ENCODE measurements around the gene PM20D1. TPM values are rescaled to one million over a fixed set of nuclear protein-coding genes. Genes with fewer than 3 reads are reported as not detected.

PM20D1 gene
- total RNA-seq, 6 donors from 2014 or later = 0.34 to 0.47 TPM; not detected in 4

DNA sequence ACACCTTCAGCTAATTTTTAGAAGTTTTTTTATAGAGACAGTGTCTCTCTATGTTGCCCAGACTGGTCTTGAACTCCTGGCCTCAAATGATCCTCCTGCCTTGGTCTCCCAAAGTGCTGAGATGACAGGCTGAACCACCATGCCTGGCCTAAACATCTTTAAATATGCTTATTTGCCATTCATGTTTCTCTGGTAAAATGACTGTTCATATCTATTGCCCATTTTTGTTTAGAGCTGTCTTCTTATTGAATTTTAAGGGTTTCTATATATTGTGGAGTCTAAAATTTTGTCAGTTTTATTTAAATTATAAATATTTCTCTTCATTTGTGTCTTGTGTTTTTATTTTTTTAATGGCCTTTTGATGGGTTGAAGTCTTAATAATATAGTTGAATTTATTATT is 3.0 kb upstream of the PM20D1 start:
- no peak for TF ChIP-seq EP300 (IDR thresholded peaks at IDR 0.05)
- TF ChIP-seq, protein P1, sequence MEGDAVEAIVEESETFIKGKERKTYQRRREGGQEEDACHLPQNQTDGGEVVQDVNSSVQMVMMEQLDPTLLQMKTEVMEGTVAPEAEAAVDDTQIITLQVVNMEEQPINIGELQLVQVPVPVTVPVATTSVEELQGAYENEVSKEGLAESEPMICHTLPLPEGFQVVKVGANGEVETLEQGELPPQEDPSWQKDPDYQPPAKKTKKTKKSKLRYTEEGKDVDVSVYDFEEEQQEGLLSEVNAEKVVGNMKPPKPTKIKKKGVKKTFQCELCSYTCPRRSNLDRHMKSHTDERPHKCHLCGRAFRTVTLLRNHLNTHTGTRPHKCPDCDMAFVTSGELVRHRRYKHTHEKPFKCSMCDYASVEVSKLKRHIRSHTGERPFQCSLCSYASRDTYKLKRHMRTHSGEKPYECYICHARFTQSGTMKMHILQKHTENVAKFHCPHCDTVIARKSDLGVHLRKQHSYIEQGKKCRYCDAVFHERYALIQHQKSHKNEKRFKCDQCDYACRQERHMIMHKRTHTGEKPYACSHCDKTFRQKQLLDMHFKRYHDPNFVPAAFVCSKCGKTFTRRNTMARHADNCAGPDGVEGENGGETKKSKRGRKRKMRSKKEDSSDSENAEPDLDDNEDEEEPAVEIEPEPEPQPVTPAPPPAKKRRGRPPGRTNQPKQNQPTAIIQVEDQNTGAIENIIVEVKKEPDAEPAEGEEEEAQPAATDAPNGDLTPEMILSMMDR (IDR thresholded peaks at IDR 0.05) = no peak
- no peak for TF ChIP-seq POLR2A (IDR thresholded peaks at IDR 0.05)
- no peak for TF ChIP-seq POLR2AphosphoS5 (IDR thresholded peaks at IDR 0.05)
- Histone ChIP-seq H3K4me3 (no peak overlapping the region), H3K27ac (no peak overlapping the region), H3K9me3 (peaks cover 0 to 7% (median 2%) of the 10 kb centered on the region in 4 donors), H3K27me3 (no peaks in the 10 kb centered on the region), H3K4me1 (peaks cover 0 to 11% (median under 1%) of the 10 kb centered on the region in 4 donors), H3K36me3 (no peaks in the 10 kb centered on the region)
- DNase-seq (no peak), ATAC-seq (ENCODE audit: low FRiP score in 2 of 2) (no peak)

DNA sequence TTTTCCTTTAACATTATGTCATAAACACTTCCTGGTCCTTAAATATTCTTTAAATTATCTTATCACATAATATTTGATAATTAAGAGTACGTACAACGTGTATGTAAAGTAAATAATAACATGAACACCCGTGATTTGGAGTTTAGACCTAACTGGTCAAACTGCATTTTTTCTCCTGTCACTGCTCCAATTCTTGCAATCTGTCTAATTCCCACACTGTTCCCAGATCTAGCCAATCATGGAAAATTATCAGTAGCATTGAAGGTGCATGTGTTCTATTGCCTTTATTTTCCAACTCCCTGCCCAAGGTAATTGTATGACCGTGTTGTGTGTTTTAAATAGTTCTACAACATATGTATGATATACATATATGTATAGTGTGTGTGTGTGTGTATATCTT is 2.1 kb upstream of the PM20D1 start:
- ATAC-seq (ENCODE audit: low FRiP score in 2 of 2) (no peak), DNase-seq (no peak)
- no peak overlapping the region for H3K4me3 ChIP-seq
- H3K27me3 ChIP-seq = no peaks in the 10 kb centered on the region
- TF ChIP-seq, protein P1 (IDR thresholded peaks at IDR 0.05) = no peak
- no peak for TF ChIP-seq POLR2AphosphoS5 (IDR thresholded peaks at IDR 0.05)
- TF ChIP-seq POLR2A (IDR thresholded peaks at IDR 0.05) = no peak
- TF ChIP-seq EP300 (IDR thresholded peaks at IDR 0.05) = no peak
- no peak overlapping the region for H3K27ac ChIP-seq
- H3K9me3 ChIP-seq = peaks cover 0 to 7% (median 2%) of the 10 kb centered on the region in 4 donors
- peaks cover 0 to 11% (median 0%) of the 10 kb centered on the region in 4 donors for H3K4me1 ChIP-seq
- H3K36me3 ChIP-seq = no peaks in the 10 kb centered on the region
- WGBS, 2 donors = 74% methylated on average over 4 of the region's 4 CpGs

DNA sequence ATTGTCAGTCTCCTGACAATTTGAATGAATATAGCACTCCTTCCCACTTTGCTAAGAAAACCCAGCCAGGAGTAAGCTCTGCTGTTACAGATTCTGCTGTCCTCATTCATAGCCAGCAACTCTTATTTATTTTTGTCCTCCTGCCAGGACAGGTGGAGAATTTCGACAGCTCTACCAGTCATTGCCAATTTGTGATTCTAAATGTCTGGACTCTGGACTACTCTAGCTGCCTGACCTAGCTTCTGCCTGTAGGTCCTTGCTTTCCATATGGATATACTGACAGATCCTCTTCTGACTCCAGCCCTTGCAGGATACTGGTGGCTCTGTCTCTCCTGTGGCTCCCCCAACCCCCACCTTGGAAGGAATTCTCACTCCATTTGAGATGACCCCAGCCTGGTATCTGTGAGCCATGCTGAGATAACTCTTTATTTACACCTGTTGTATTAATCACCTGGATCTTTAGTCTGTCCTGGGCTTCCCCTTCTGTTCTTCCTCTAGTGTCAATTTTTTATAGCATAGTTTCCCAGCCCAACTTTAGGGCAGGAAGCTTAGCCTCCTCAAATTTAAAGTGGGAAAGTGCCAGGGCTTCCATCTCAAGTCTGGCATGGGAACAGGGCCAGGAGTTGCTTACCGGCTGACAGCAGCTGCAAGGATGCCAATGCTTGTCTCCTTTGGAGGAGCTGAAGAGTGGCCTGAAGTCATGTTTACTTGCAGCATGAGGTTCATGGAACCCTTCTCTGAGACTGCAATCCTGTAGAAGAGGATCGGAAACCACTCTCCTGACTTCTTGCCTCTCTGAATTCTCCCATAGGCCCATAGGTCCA is 6.7 kb downstream of the PM20D1 start:
- no peaks in the 10 kb centered on the region for H3K4me1 ChIP-seq
- no peaks in the 10 kb centered on the region for H3K36me3 ChIP-seq
- no peak for TF ChIP-seq POLR2AphosphoS5 (IDR thresholded peaks at IDR 0.05)
- TF ChIP-seq EP300 (IDR thresholded peaks at IDR 0.05) = no peak
- TF ChIP-seq, protein P1 (IDR thresholded peaks at IDR 0.05) = no peak
- DNase-seq = no peak
- ATAC-seq (ENCODE audit: low FRiP score in 2 of 2) = no peak
- WGBS, 2 donors = 62 to 77% methylated on average over 3 of the region's 3 CpGs
- no peak overlapping the region for H3K27ac ChIP-seq
- H3K4me3 ChIP-seq = no peak overlapping the region
- no peaks in the 10 kb centered on the region for H3K27me3 ChIP-seq
- no peaks in the 10 kb centered on the region for H3K9me3 ChIP-seq

DNA sequence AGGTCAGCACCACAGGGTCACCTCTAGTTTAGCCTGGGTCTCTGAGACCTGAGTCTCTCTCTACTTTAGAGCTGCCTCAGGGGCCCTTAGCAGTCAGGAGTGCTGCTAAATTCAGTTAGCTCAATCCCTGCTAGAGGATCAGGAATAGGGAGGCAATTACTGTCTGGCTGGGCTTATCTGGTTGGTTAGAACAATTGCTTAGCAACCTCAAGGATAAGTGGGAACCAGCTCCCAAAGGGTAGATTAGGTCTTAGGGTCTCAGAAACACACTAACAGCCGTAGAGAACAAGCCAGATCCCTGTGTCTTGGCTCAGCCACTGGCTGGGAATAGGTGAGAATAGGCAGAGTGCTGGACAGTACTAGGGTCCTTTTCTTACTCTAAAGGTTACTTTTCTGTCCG is 7.7 kb downstream of the PM20D1 start:
- no peaks in the 10 kb centered on the region for H3K27me3 ChIP-seq
- WGBS, 2 donors = 81 to 96% methylated on average over 2 of the region's 2 CpGs
- no peak overlapping the region for H3K27ac ChIP-seq
- no peaks in the 10 kb centered on the region for H3K9me3 ChIP-seq
- TF ChIP-seq, protein P1 (IDR thresholded peaks at IDR 0.05) = no peak
- TF ChIP-seq EP300 (IDR thresholded peaks at IDR 0.05) (no peak), POLR2AphosphoS5 (IDR thresholded peaks at IDR 0.05) (no peak), POLR2A (IDR thresholded peaks at IDR 0.05) (no peak)
- H3K4me1 ChIP-seq = no peaks in the 10 kb centered on the region
- no peak for DNase-seq
- no peak overlapping the region for H3K4me3 ChIP-seq
- H3K36me3 ChIP-seq = no peaks in the 10 kb centered on the region
- no peak for ATAC-seq (ENCODE audit: low FRiP score in 2 of 2)
